Osteoblast (primary cell): ENCODE results near the gene AKT2. TPM values are rescaled to one million over a fixed set of nuclear protein-coding genes. Genes with fewer than 3 reads are reported as not detected.
A peak's percentile ranks its signal among the peaks of the same experiment; 100 is the strongest.

Source experiments
- DNase-seq: peaks from one replicate; pipeline ENCODE4 v3.0.0; 2011; ENCODE audit warnings: low spot score, mixed read lengths; ENCODE audit not compliant: insufficient read length; ENCODE audit errors: missing footprints
- H2AFZ ChIP-seq: 2 replicates; pipeline ENCODE4 v1.6.0; 2011; ENCODE audit warnings: mild to moderate bottlenecking, low read length
- H3K27ac ChIP-seq: 2 replicates; pipeline ENCODE4 v1.5.1; 2011; ENCODE audit warnings: mild to moderate bottlenecking, low read depth, low read length, moderate library complexity
- H3K27me3 ChIP-seq: 2 replicates; pipeline ENCODE4 v1.6.0; 2012; ENCODE audit warnings: mild to moderate bottlenecking, control low read depth, inconsistent platforms, low read length, moderate library complexity; ENCODE audit not compliant: insufficient read depth
- H3K36me3 ChIP-seq: 2 replicates; pipeline ENCODE4 v1.5.1; 2011; ENCODE audit warnings: mild to moderate bottlenecking, low read length, control low read depth, moderate library complexity; ENCODE audit not compliant: insufficient read depth
- H3K4me1 ChIP-seq: 2 replicates; pipeline ENCODE4 v1.5.1; 2011; ENCODE audit warnings: mild to moderate bottlenecking, low read length, control low read depth, moderate library complexity; ENCODE audit not compliant: insufficient read depth
- H3K4me2 ChIP-seq: 2 replicates; pipeline ENCODE4 v1.6.0; 2011; ENCODE audit warnings: mild to moderate bottlenecking, low read length; ENCODE audit not compliant: insufficient read depth
- H3K4me3 ChIP-seq: fragments of 200-600 bp; sonication (generic); 3 replicates; pipeline ENCODE4 v1.5.1; 2012; ENCODE audit warnings: mild to moderate bottlenecking, low read length, inconsistent platforms; ENCODE audit not compliant: insufficient read depth
- H3K79me2 ChIP-seq: 2 replicates; pipeline ENCODE4 v1.6.0; 2012; ENCODE audit warnings: mild to moderate bottlenecking, low read length, control low read depth, inconsistent platforms; ENCODE audit not compliant: insufficient read depth
- H3K9me3 ChIP-seq: 2 replicates; pipeline ENCODE4 v1.5.1; 2011; ENCODE audit warnings: low read depth, low read length, control low read depth
- H4K20me1 ChIP-seq: 2 replicates; pipeline ENCODE4 v1.6.0; 2012; ENCODE audit warnings: mild to moderate bottlenecking, low read length, control low read depth; ENCODE audit not compliant: insufficient read depth
- CTCF ChIP-seq: IDR thresholded peaks from 2 replicates; pipeline ENCODE4 v1.5.1; 2011; ENCODE audit warnings: mild to moderate bottlenecking, low read depth, low read length, moderate library complexity; ENCODE audit errors: extremely low read depth
- total RNA-seq: library from RNA; depleted of rRNA; stranded (reverse); fragments of >200 nt; gene quantifications from 2 replicates; pipeline ENCODE4 v1.2.3, GENCODE V29; 2012

Gene AKT2
- total RNA-seq, 1 donor: 115 TPM

GRCh38 chr19:40283414-40284250, 1.5 kb downstream of the AKT2 start:
- H3K4me3 ChIP-seq: peak overlapping the region; percentile 87
- peak; percentile 74 for DNase-seq
- H3K79me2 ChIP-seq: peaks cover 65% of the 10 kb centered on the region
- H3K9me3 ChIP-seq: no peaks in the 10 kb centered on the region
- no peaks in the 10 kb centered on the region for H3K27me3 ChIP-seq
- H3K36me3 ChIP-seq: peaks cover 12% of the 10 kb centered on the region
- H3K4me2 ChIP-seq: peak overlapping the region; percentile 97
- peak overlapping the region; percentile 86 for H2AFZ ChIP-seq
- H3K4me1 ChIP-seq: peaks cover 42% of the 10 kb centered on the region
- no peak for TF ChIP-seq CTCF
- H4K20me1 ChIP-seq: peaks cover 38% of the 10 kb centered on the region
- H3K27ac ChIP-seq: peak overlapping the region; percentile 77

- Histone ChIP-seq H3K27ac (peak overlapping the region; percentile 77), H3K36me3 (peaks cover 12% of the 10 kb centered on the region), H2AFZ (no peak overlapping the region), H3K4me2 (peak overlapping the region; percentile 97), H3K4me3 (peak overlapping the region; percentile 13), H4K20me1 (peaks cover 45% of the 10 kb centered on the region), H3K79me2 (peaks cover 72% of the 10 kb centered on the region), H3K27me3 (no peaks in the 10 kb centered on the region), H3K9me3 (no peaks in the 10 kb centered on the region), H3K4me1 (peaks cover 46% of the 10 kb centered on the region)
- TF ChIP-seq CTCF: no peak
- no peak for DNase-seq
These were observed 2.2 kb downstream of the AKT2 start for GRCh38 chr19:40282920-40283319.

GRCh38 chr19:40282209-40282580, 3.0 kb downstream of the AKT2 start:
- no peaks in the 10 kb centered on the region for H3K27me3 ChIP-seq
- H3K27ac ChIP-seq: peak overlapping the region; percentile 77
- no peak overlapping the region for H2AFZ ChIP-seq
- peaks cover 46% of the 10 kb centered on the region for H3K4me1 ChIP-seq
- no peaks in the 10 kb centered on the region for H3K9me3 ChIP-seq
- H3K36me3 ChIP-seq: peaks cover 12% of the 10 kb centered on the region
- DNase-seq: no peak
- H4K20me1 ChIP-seq: peaks cover 52% of the 10 kb centered on the region
- H3K4me2 ChIP-seq: no peak overlapping the region
- H3K4me3 ChIP-seq: no peak overlapping the region
- peaks cover 79% of the 10 kb centered on the region for H3K79me2 ChIP-seq
- TF ChIP-seq CTCF: no peak

GRCh38 chr19:40281381-40282208, 3.5 kb downstream of the AKT2 start:
- no peak overlapping the region for H3K4me2 ChIP-seq
- no peaks in the 10 kb centered on the region for H3K9me3 ChIP-seq
- peaks cover 46% of the 10 kb centered on the region for H3K4me1 ChIP-seq
- H4K20me1 ChIP-seq: peaks cover 57% of the 10 kb centered on the region
- peaks cover 12% of the 10 kb centered on the region for H3K36me3 ChIP-seq
- no peak overlapping the region for H3K27ac ChIP-seq
- no peaks in the 10 kb centered on the region for H3K27me3 ChIP-seq
- H2AFZ ChIP-seq: no peak overlapping the region
- no peak overlapping the region for H3K4me3 ChIP-seq
- H3K79me2 ChIP-seq: peaks cover 85% of the 10 kb centered on the region
- TF ChIP-seq CTCF: no peak
- no peak for DNase-seq
